ENCODE measurements around the gene FAM163A. TPM values are rescaled to one million over a fixed set of nuclear protein-coding genes. Genes with fewer than 3 reads are reported as not detected.

Gene FAM163A
- total RNA-seq, 2 donors from 2014 or later: 1.1 TPM; not detected in 1

DNA sequence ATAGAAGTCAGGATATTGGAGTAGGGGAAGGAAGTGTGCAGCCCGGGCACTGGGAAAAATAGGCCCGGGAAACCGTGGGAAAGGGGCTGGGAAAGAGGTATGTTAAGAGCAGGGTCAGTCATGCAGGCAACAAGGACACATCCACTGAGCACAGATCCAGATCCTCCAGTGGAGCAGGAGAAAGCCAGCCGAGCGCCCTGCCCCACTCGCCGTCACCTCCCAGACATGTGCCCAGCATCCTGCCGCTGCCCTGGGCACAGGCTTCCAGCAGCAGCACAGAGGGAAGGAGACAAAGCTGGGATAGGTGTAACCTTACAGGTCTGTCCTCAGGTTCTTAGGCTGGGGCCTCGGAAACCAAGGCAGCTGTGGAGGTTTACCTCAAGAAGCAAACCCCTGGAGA, 64.2 kb downstream of the FAM163A start:
- no peaks in the 10 kb centered on the region for H3K27me3 ChIP-seq (replicated peaks; ENCODE audit: insufficient read depth)
- no peaks in the 10 kb centered on the region for H3K4me1 ChIP-seq (replicated peaks)
- no peaks in the 10 kb centered on the region for H3K9me3 ChIP-seq
- no peak overlapping the region for H3K27ac ChIP-seq
- H3K36me3 ChIP-seq: no peaks in the 10 kb centered on the region
- DNase-seq (ENCODE audit: low spot score): no peak
- intact Hi-C loops (cut with DNase I): no loop called here
- no peak for TF ChIP-seq POLR2AphosphoS5 (IDR thresholded peaks at IDR 0.05)
- no peak for TF ChIP-seq CTCF (IDR thresholded peaks at IDR 0.05)
- no peak for TF ChIP-seq POLR2A (IDR thresholded peaks at IDR 0.05)
- no peak overlapping the region for H3K4me3 ChIP-seq
- 94% methylated on average over 9 of the region's 9 CpGs for WGBS

DNA sequence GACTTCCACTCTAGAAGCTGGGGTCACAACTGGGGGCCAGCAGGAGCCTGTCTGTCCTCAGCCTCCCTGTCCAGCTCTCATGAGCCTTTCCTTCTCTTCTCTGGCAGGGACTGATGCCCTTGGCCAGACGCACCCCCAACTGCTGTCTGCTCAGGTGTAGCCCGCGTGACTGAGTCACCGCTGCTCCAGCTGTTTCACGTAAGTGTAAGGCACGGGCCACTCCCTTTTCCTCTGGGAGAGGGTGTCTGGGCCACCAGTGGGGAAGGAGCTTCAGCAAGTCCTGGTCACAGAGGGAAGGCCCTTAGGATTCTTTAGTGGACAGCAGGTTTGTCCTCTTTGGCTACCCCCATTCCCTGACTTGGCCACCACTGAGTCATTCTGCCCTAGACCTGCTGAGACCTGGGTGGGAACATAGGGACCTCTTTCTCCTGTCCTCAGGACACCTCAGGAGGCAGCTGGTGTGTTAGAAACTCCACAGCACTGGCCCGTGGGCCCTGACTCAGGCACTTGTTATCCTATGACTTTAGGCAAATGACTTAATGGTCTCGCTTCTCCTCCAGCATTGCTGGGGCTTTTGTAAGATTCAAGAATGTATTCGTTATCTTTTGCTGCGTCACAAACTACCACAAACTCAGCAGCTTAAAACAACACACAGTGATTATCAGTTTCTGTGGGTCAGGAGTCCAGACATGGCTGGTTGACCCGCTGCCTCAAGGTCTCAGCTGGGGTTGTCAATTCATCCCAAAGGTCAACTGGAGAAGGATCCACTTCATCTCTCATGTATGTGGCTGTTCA, 64.8 kb downstream of the FAM163A start:
- no peaks in the 10 kb centered on the region for H3K27me3 ChIP-seq (replicated peaks; ENCODE audit: insufficient read depth)
- no peaks in the 10 kb centered on the region for H3K9me3 ChIP-seq
- 87% methylated on average over 11 of the region's 11 CpGs for WGBS
- H3K4me3 ChIP-seq: no peak overlapping the region
- TF ChIP-seq POLR2A (IDR thresholded peaks at IDR 0.05): no peak
- TF ChIP-seq POLR2AphosphoS5 (IDR thresholded peaks at IDR 0.05): no peak
- no peak for TF ChIP-seq CTCF (IDR thresholded peaks at IDR 0.05)
- intact Hi-C loops (cut with DNase I): loop anchor here (2.0 kb wide), 1 partner anchor 101 kb away; no protein-coding TSS in a partner anchor
- H3K4me1 ChIP-seq (replicated peaks): no peaks in the 10 kb centered on the region
- DNase-seq (ENCODE audit: low spot score): no peak
- no peaks in the 10 kb centered on the region for H3K36me3 ChIP-seq
- H3K27ac ChIP-seq: no peak overlapping the region

- Histone ChIP-seq H3K36me3 (no peaks in the 10 kb centered on the region), H3K4me1 (replicated peaks) (no peaks in the 10 kb centered on the region), H3K27me3 (replicated peaks; ENCODE audit: insufficient read depth) (no peaks in the 10 kb centered on the region), H3K4me3 (no peak overlapping the region), H3K27ac (no peak overlapping the region), H3K9me3 (no peaks in the 10 kb centered on the region)
- WGBS: 100% methylated on average over 1 of the region's 1 CpG
- TF ChIP-seq POLR2A (IDR thresholded peaks at IDR 0.05) (no peak), POLR2AphosphoS5 (IDR thresholded peaks at IDR 0.05) (no peak), CTCF (IDR thresholded peaks at IDR 0.05) (no peak)
- DNase-seq (ENCODE audit: low spot score): no peak
- intact Hi-C loops (cut with DNase I): loop anchor here (2.0 kb wide), 1 partner anchor 102 kb away; no protein-coding TSS in a partner anchor
Measured at GRCh38 chr1:179808503-179808902, 65.4 kb downstream of the FAM163A start.

DNA sequence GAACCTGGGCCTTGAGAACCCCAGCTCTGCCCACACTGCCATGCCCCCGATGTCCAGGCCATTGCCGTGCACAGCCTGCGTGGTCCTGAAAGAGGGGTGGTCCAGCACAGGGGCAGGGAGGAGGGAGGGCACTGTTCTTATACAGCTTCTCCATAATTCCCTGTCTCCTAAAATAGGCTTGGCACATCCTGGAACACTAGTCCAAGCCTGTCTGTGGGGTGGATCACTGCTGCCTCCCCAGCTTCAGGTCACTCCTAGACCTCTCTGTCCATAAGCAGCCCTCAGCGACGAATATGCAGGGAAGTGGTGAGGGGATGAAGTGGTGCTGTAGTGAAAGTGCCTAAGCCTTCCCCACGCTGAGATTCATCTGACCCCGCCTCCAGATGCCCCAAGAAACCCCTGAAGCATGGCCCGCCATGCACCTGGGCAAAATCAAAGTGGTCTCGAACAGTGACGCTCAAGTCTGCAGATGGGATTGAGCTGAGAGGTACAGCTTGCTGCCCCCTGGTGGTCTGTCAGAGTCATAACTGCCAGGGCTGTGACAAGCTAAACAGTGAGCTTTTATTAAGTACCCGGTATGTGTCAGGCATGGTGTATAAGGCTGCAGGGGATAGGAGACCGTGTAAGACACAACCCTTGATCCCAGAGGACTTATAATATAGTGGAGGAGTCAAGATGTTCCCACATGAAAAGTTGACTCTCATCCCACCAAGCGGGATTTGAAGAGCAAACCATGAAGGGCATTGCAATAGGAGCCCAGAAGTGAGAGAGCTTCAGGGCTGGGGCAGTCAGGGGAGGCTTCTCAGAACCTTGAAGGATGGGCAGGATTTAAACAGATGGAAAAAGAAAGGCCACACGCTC, 66.6 kb downstream of the FAM163A start:
- 39% methylated on average over 14 of the region's 14 CpGs for WGBS
- Histone ChIP-seq H3K4me1 (replicated peaks) (peaks cover 4% of the 10 kb centered on the region), H3K27me3 (replicated peaks; ENCODE audit: insufficient read depth) (no peaks in the 10 kb centered on the region), H3K36me3 (no peaks in the 10 kb centered on the region), H3K27ac (no peak overlapping the region), H3K4me3 (no peak overlapping the region), H3K9me3 (no peaks in the 10 kb centered on the region)
- peak; percentile 48 for DNase-seq (ENCODE audit: low spot score)
- TF ChIP-seq POLR2AphosphoS5 (IDR thresholded peaks at IDR 0.05) (no peak), CTCF (IDR thresholded peaks at IDR 0.05) (peak; percentile 79 to 89 (median 82))
- intact Hi-C loops (cut with DNase I): loop anchor here (2.0 kb wide), 1 partner anchor 103 kb away; no protein-coding TSS in a partner anchor

All from prostate gland (tissue), 2 donors.